ENCODE data around the gene R3HCC1L.

- TF ChIP-seq, protein P1, sequence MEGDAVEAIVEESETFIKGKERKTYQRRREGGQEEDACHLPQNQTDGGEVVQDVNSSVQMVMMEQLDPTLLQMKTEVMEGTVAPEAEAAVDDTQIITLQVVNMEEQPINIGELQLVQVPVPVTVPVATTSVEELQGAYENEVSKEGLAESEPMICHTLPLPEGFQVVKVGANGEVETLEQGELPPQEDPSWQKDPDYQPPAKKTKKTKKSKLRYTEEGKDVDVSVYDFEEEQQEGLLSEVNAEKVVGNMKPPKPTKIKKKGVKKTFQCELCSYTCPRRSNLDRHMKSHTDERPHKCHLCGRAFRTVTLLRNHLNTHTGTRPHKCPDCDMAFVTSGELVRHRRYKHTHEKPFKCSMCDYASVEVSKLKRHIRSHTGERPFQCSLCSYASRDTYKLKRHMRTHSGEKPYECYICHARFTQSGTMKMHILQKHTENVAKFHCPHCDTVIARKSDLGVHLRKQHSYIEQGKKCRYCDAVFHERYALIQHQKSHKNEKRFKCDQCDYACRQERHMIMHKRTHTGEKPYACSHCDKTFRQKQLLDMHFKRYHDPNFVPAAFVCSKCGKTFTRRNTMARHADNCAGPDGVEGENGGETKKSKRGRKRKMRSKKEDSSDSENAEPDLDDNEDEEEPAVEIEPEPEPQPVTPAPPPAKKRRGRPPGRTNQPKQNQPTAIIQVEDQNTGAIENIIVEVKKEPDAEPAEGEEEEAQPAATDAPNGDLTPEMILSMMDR (IDR thresholded peaks at IDR 0.05): no peak
- TF ChIP-seq POLR2A (IDR thresholded peaks at IDR 0.05): no peak
Measured at GRCh38 chr10:98236862-98237261, 102.4 kb downstream of the R3HCC1L start.
